GM19324 (cell line): ENCODE results near the gene WDTC1.
"Not testable (repeated sequence)": the region's sequence is repeated elsewhere in the genome, so short reads cannot be mapped to it uniquely, and the experiment has no call there.

Experiments
- ATAC-seq: cut with Tn5 transposase; IDR thresholded peaks from one replicate; pipeline ENCODE4 v1.9.1; 2021; ENCODE audit warnings: mild to moderate bottlenecking, moderate library complexity; ENCODE audit not compliant: unreplicated experiment, low FRiP score

WDTC1 gene

DNA sequence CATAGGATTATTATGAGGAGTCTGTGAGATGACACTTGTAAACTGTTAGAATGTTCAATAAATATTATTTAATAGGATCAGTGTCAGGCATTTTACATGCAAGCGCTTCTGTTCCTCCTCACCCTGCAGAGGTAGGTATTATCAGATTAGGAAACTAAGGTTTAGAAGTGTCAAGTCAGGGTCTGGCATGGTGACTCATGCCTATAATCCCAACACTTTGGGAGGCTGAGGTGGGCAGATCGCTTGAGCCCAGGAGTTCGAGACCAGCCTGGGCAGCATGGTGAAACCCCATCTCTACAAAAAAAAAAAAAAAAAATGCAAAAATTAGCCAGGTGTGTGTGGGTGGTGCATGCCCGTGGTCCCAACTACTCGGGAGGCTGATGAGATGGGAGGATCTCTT lies 9.2 kb downstream of the WDTC1 start:
- not testable (repeated sequence) for ATAC-seq

- ATAC-seq: no peak
These were observed 11.8 kb downstream of the WDTC1 start for GRCh38 chr1:27246194-27246593.

DNA sequence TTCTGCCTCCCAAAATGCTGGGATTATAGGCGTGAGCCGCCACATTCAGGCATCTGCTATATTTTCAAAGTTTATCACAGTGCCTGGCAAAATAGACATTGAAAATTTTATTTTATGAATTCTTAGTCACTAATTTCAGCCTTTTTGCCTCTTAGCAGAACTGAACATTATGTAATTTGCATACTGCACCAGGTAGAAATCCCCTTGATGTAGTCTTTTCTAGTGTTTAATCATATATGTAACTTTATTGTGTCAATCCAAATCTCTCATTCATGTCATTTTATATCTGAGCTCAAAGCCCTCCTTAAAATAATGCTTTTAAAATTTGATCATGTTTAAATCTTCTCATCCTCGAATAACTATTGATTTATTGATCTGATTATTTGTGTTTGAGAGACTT lies 19.2 kb downstream of the WDTC1 start:
- no peak for ATAC-seq

- no peak for ATAC-seq
These were observed 20.7 kb downstream of the WDTC1 start for GRCh38 chr1:27255136-27255535.

GRCh38 chr1:27257155-27257554 lies 22.7 kb downstream of the WDTC1 start:
- no peak for ATAC-seq

GRCh38 chr1:27258598-27258997 lies 24.2 kb downstream of the WDTC1 start:
- ATAC-seq: no peak

DNA sequence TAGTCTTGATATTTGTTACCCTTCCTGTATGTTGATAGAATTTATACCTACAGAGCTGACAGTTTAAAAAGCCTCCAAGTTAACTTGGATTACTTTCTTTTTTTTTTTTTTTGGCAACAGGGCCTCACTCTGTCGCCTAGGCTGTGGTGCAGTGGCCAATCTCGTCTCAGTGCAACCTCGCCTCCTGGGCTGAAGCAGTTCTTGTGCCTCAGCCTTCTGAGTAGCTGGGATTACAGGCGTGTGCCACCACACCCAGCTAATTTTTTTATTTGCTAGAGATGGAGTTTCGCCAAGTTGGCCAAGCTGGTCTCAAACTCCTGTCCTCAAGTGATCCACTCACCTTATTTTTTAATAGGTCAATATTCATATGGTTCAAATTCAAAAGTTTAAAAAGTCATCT lies 32.7 kb downstream of the WDTC1 start:
- no peak for ATAC-seq

DNA sequence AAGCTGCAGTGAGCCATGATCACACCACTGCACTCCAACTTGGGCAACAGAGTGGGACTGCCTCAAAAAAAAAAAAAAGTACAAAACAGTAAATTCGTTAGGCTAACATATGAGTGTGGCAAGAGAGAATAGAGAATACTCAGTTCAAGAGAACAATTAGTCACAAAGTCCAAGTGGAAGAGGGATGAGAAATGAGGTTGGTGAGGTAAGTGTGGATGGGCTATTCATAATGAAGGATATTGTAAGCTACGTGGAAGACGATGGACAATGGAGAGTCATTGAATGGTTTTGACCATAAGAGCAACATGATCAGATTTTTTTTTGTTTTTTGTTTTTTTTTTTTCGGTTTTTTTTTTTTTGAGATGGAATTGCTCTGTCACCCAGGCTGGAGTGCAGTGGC lies 34.8 kb downstream of the WDTC1 start:
- no peak for ATAC-seq

GRCh38 chr1:27274204-27274603 lies 39.8 kb downstream of the WDTC1 start:
- no peak for ATAC-seq

DNA sequence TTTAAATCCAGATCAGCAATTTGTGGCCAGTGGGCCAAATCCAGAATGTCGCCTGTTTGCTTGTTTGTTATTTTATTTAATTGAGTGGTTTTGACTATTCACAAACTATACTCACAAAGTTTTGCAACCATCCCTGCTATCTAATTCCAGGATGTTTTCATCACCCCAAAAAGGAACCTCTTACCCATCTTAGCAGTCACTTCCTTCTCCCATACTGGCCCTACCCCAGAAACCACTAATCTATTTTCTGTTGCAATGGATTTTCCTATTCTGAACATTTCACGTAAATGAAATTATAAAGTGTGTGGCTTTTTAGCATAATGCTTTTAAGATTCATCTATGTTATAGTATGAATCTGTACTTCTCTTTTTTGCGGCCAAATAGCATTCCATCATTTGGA lies 41.3 kb downstream of the WDTC1 start:
- ATAC-seq: no peak

DNA sequence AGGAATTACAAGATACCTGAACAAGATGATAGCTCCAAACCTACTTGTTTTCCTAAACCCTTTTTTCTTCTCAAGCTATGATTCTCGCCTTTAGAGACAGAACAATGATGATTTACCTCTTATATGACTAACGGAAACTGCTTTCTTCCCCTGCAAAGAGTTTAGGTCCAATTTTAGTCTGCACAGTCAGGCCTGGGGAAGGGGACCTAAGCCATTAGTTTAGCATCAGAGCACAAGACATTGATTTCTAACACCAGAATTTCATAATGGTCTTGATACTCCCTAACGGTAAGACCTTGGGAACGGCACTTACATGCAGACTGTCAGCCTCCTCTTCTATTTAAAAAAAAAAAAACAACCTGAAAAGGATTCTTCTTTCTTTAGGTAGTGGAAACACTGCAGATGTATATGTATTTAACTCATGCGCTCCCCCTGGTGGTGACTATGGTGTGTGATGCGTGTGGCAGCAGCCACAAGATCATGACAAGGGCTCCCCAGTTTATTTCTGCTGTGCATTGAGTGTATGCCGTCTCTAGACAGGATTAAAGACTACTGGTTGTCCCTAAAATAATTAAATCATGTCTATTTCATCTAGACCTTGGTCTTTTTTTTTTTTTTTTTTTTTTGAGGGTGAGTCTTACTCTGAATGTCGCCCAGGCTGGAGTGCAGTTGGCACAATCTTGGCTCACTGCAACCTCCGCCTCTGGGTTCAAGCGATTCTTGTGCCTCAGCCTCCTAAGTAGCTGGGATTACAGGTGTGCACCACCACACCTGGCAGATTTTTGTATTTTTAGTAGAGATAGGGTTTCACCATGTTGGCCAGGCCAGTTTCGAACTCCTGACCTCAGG lies 50.2 kb downstream of the WDTC1 start:
- no peak for ATAC-seq

DNA sequence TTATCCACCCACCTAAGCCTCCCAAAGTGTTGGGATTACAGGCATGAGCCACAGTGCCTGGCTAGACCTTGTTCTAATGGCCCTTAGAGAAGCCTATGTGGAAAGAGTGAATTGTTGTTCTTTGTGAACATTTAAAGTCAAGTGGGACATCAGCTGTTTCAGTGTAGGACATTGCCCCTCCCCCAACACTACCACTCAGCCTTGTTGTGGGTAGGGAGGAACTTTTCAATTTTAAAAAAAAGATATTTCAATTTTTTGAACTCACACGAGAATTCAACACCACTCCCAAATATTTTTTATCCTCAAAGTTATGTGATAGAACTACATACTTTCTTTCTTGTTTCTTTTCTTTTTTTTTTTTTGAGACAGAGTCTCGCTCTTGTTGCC lies 50.8 kb downstream of the WDTC1 start:
- ATAC-seq: no peak

DNA sequence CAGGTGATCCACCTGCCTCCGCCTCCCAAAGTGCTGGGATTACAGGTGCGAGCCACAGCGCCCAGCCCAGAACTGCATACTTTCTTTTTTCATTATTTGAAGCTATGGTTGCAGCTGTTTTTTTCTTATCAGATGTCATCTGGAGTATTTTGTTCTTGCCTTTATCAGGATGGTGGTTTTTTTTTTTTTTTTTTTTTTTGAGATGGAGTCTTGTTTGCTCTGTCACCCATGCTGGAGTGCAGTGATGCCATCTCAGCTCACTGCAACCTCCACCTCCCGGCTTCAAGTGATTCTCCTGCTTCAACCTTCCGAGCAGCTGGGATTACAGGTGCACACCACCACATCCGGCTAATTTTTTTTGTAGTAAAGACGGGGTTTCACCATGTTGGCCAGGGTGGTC lies 51.4 kb downstream of the WDTC1 start:
- ATAC-seq: not testable (repeated sequence)

DNA sequence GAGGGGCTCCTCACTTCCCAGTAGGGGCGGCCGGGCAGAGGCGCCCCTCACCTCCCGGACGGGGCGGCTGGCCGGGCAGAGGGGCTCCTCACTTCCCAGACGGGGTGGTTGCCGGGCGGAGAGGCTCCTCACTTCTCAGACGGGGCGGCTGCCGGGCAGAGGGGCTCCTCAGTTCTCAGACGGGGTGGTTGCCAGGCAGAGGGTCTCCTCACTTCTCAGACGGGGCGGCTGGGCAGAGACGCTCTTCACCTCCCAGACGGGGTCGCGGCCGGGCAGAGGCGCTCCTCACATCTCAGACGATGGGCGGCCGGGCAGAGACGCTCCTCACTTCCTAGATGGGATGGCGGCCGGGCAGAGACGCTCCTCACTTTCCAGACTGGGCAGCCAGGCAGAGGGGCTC lies 54.7 kb downstream of the WDTC1 start:
- ATAC-seq: not testable (repeated sequence)

GRCh38 chr1:27290581-27290980 lies 56.1 kb downstream of the WDTC1 start:
- ATAC-seq: no peak

DNA sequence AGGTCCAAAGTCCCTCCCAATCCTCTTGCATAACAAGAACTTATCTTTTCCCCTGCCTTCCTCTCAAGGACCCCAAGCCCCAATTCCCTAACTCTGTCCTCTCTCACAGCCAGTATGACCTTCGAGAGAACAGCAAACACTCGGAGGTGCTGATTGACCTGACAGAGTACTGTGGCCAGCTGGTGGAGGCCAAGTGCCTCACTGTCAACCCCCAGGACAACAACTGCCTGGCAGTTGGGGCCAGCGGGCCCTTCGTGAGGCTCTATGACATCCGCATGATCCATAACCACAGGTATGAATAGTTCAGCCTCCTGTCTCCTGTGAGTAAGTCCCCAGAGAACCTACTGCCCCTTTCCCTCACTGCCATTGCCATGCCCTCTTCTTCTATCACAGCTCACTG lies 57.7 kb downstream of the WDTC1 start:
- no peak for ATAC-seq

GRCh38 chr1:27293915-27294314 lies 59.5 kb downstream of the WDTC1 start:
- ATAC-seq: no peak

GRCh38 chr1:27296773-27297291 lies 62.4 kb downstream of the WDTC1 start:
- no peak for ATAC-seq

DNA sequence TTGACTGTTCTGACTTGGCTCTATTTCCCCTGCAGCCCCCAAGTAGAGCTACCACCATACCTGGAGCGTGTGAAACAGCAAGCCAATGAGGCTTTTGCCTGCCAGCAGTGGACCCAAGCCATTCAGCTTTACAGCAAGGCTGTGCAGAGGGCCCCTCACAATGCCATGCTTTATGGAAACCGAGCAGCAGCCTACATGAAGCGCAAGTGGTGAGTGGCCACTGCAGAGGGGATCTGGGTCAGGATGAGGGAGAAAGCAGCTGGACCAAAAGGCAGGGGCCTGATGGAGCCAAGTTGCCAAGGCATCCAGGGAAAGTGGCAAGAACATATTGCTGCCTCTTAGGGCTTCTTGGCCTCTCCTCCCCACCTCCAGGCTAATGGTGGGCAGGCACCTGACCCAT lies 63.5 kb downstream of the WDTC1 start:
- ATAC-seq: no peak

DNA sequence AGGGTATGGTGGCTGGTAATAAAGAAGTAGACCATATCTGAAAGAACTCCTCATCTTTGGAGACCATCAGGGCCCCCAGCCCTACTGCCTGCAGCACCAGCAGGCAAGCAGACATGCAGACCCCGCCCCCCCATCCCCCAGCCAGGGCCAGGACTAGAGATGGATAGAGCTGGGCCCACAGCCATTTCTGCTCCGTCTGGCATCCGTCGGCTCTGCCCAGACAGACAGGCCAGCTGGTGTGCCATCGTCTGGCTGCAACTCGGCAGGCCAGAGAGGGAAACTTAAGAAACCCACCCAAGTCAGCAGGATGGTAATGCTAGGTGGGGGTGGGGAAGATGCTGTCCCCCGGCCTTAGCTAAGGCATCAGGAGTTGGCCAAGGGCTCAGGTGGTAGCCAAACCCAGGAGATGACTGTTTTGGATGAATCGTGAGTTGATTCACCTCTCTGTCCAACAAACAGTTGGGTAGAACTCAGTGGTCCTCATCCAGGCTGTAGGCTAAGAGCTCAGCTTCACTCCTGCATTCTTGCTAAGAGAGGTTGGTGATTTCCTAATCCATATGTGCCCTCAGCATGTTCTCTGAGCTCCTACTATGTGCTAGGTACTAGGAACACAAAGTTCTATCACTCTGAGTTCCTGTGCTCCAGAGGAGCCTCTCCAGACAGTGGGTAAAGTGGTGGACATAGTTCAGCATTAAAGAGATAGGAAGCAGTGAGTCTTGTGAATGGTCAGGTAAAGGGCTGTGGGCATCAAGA lies 64.4 kb downstream of the WDTC1 start:
- ATAC-seq: no peak

GRCh38 chr1:27299385-27300271 lies 65.2 kb downstream of the WDTC1 start:
- no peak for ATAC-seq
